ENCODE measurements around the gene GTF2F2.

GTF2F2 gene

DNA sequence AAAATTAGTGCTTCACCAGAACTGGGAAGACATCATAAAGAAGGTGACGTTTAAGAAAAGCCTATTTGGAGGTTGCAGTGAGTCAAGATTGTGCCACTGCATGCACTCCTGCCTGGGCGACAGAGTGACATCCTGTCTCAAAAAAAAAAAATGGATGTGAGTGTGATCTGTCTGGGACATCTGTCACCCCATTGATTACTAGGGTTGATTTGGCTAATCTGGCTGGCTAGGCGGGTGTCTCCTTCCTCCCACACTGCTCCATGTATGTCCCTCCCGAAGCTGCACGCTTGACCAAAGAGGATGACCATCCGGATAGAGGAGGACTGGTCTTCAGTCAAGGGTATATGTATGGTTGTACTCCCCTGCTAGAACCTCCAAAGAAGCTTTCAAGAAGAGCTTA, 2.6 kb downstream of the GTF2F2 start:
- TF ChIP-seq, protein P1, sequence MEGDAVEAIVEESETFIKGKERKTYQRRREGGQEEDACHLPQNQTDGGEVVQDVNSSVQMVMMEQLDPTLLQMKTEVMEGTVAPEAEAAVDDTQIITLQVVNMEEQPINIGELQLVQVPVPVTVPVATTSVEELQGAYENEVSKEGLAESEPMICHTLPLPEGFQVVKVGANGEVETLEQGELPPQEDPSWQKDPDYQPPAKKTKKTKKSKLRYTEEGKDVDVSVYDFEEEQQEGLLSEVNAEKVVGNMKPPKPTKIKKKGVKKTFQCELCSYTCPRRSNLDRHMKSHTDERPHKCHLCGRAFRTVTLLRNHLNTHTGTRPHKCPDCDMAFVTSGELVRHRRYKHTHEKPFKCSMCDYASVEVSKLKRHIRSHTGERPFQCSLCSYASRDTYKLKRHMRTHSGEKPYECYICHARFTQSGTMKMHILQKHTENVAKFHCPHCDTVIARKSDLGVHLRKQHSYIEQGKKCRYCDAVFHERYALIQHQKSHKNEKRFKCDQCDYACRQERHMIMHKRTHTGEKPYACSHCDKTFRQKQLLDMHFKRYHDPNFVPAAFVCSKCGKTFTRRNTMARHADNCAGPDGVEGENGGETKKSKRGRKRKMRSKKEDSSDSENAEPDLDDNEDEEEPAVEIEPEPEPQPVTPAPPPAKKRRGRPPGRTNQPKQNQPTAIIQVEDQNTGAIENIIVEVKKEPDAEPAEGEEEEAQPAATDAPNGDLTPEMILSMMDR (IDR thresholded peaks at IDR 0.05; ENCODE audit: extremely low read depth, missing control alignments), result no peak
- no peak for DNase-seq (ENCODE audit: low spot score)

DNA sequence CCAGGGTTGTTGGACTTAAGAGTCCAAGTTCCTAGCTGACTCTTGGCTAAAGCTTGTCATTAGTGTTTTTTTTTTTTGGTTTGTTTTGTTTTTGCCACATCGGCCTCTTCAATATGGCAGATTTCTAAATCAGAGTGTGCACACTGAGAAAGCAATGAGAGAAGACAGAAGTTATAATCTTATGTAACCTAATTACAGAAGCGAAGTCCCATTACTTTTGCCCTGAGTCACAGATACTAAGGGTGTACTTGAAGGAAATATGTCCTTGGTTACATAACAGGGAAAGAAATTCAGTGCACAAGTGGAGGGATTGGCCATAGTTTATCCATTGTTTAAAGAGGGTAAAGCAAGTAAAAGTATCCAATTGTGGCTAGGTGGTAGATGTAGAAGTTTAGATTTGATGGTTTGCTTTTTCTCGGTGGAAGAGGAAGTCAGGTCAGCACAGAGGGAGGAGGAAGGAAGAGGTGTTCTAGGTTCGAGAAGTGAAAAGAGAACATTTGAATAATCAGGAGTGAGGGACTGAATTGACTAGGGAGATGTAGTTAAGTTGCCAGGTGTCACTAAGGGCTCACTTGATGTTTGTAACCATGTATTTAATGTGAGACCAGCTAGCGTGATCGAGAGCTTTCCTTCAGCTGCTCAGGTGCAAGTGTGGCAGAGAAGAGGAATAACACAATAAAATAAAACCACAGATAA, 12.2 kb downstream of the GTF2F2 start:
- TF ChIP-seq, protein P1 (IDR thresholded peaks at IDR 0.05; ENCODE audit: extremely low read depth, missing control alignments), result no peak
- peak; percentile 38 for DNase-seq (ENCODE audit: low spot score)

- TF ChIP-seq, protein P1 (IDR thresholded peaks at IDR 0.05; ENCODE audit: extremely low read depth, missing control alignments), result no peak
- no peak for DNase-seq (ENCODE audit: low spot score)
Measured at GRCh38 chr13:45133396-45134118, 13.2 kb downstream of the GTF2F2 start.

DNA sequence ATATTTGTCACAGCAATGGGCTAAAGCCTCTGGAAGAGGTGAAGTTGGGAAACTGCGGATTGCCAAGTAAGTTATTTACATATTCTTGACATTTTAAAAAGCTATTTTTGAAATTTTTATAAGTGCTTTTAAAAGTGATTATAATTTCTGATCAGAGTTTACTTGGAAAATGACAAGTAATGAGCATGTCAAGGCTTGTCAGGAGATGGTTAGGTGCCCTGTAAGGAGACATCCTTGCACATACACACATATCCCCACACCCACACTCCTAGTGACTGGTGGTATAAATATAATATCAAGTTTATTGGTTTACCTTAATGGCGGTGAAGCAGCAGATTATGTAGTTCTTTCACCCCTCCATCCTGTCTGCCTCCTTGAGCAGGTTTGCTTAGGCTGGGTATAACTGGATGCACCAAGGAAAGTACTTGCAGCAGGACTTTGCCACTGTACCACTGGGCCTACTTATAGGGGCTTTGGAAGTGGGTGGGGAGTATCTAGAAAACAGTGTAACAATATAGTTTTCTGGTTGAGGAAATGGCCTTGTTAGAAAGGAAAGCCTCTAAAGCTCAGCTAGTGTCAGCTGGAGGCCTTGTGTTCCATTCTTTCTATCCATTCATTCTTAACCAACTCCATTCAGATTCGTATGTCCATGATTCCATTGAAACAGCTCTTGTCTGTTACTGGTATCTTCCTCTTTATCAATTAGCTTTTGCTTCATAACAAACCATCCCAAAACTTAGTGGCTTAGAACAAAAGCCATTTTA, 16.6 kb downstream of the GTF2F2 start:
- DNase-seq (ENCODE audit: low spot score), result no peak
- TF ChIP-seq, protein P1 (IDR thresholded peaks at IDR 0.05; ENCODE audit: extremely low read depth, missing control alignments), result no peak

GRCh38 chr13:45137526-45137925, 17.2 kb downstream of the GTF2F2 start:
- TF ChIP-seq, protein P1 (IDR thresholded peaks at IDR 0.05; ENCODE audit: extremely low read depth, missing control alignments), result no peak
- no peak for DNase-seq (ENCODE audit: low spot score)

- TF ChIP-seq, protein P1 (IDR thresholded peaks at IDR 0.05; ENCODE audit: extremely low read depth, missing control alignments), result no peak
- no peak for DNase-seq (ENCODE audit: low spot score)
Measured at GRCh38 chr13:45138282-45138681, 18.0 kb downstream of the GTF2F2 start.

- TF ChIP-seq, protein P1 (IDR thresholded peaks at IDR 0.05; ENCODE audit: extremely low read depth, missing control alignments), result no peak
- DNase-seq (ENCODE audit: low spot score), result no peak
Measured at GRCh38 chr13:45141369-45141768, 21.1 kb downstream of the GTF2F2 start.

Measured in GM20000 (cell line).